ENCODE measurements around the gene CLCNKA.
"Not testable (repeated sequence)": the region's sequence is repeated elsewhere in the genome, so short reads cannot be mapped to it uniquely, and the experiment has no call there.

Gene CLCNKA

GRCh38 chr1:16021681-16022080 is at the start of gene CLCNKA:
Gene CLCNKA (plus strand): TSS chr1:16022036. CDS start chr1:16022620, 584 bp downstream.
- DNase-seq (ENCODE audit: low spot score) = no peak

GRCh38 chr1:15972409-15972808 is 49.4 kb upstream of the CLCNKA start:
- no peak for DNase-seq (ENCODE audit: low spot score)

GRCh38 chr1:15973772-15974171 is 48.1 kb upstream of the CLCNKA start:
- DNase-seq (ENCODE audit: low spot score) = no peak

DNA sequence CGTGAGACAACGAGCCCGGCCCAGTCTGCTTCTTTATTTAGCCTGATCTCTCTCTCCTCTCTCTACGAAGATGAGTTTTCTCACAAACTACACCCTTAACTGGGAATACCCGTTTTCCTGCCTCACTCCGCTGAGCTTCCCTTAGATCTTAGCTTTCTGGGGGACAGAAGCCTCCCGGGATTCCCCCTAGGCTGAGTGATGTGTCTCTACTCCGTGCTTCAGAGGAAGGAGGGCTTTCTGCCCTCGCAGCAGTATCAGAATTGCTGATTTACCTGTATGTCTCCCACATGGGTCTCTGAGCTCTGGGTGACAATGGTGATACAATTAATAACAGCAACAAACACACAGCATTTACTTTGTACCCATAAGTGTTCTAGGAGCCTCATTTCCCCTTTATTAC is 47.0 kb upstream of the CLCNKA start:
- DNase-seq (ENCODE audit: low spot score) = no peak

DNA sequence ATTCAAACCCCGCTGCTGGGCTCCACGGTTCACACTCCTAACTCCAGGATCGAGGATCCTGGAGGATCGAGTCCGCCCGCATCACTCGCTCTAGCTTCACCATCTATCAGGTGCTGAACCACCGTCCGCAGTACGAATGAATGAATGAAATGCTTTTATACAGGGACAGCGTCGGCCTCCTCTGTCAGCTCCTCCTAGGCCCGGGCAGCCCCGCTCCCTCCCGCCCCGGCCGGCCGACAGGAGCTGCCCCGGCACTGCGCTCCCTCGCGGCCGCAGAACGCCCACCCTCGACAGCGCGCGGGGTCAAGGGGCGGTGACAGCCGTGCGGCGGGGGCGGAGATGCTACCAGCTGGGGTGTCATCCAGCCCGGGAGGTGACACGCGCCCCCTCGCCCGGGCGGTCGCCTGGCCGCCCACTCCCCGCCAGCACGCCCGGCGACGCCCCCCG is 46.5 kb upstream of the CLCNKA start:
- DNase-seq (ENCODE audit: low spot score) = no peak

DNA sequence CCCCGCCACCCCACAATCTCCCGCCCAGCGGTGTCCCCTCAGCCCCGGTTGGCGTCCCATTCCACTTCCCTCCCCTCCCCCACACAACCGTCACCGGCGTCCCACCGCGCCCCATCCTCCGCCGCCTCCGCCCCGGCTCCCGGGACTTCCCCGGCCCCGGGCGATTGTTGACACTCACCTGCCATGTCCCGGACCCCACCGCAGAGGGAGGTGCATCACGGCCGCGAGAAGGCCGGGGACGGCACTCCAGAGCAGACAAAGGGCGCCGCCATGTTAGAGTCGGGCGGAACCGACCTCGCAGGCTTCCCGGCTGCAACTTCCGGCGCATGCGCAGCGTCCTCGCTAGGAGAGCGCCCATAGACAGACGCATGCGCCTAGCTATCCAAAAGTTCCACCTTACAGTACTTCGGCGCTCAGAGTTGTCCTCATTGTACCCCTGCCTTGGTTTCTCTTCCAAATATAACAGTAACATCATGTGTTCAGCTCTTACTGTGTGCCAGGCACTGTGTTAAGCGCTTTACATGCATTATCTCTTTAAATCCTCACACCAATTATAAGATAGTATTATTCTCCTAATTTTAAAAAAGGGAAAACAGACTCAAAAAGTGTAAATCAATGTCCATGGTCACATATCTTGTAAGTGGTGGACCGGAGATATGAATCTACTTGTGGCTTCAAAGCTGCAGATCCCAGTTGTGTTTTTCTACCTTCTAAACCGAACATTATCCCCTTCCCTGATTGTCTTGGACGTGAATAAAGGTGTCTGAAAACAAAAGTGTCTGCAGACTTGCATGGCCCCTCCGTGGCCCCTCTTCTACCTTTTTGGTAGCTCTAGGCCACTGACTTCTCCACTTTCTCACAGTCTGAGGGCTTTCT is 45.8 kb upstream of the CLCNKA start, which contains the start of gene ZBTB17:
Gene ZBTB17 (minus strand): TSS at position 297 of the 876 bp plus-strand sequence. CDS start 27,606 bp downstream, outside the sequence.
- DNase-seq (ENCODE audit: low spot score) = peak; percentile 95

GRCh38 chr1:15977947-15978346 is 43.9 kb upstream of the CLCNKA start:
- DNase-seq (ENCODE audit: low spot score) = not testable (repeated sequence)

DNA sequence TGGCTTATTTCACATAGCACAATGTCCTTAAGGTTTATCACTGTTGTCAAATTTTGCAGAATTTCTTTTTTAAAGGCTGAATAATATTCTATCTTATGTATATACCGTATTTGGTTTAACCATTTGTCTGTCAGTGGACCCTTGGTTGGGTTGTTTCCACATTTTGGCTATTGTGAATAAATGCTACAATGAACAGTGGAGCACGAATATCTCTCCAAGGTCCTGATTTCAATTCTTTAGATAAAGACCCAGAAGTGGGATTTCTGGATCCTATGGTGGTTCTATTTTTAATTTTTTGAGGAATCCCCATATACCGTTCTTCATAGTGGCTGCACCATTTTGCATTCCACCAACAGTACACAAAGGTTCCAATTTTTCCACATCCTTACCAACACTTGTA is 40.2 kb upstream of the CLCNKA start:
- DNase-seq (ENCODE audit: low spot score) = no peak

GRCh38 chr1:15983275-15983674 is 38.6 kb upstream of the CLCNKA start:
- DNase-seq (ENCODE audit: low spot score) = no peak

GRCh38 chr1:15985611-15986297 is 36.1 kb upstream of the CLCNKA start:
- DNase-seq (ENCODE audit: low spot score) = no peak

DNA sequence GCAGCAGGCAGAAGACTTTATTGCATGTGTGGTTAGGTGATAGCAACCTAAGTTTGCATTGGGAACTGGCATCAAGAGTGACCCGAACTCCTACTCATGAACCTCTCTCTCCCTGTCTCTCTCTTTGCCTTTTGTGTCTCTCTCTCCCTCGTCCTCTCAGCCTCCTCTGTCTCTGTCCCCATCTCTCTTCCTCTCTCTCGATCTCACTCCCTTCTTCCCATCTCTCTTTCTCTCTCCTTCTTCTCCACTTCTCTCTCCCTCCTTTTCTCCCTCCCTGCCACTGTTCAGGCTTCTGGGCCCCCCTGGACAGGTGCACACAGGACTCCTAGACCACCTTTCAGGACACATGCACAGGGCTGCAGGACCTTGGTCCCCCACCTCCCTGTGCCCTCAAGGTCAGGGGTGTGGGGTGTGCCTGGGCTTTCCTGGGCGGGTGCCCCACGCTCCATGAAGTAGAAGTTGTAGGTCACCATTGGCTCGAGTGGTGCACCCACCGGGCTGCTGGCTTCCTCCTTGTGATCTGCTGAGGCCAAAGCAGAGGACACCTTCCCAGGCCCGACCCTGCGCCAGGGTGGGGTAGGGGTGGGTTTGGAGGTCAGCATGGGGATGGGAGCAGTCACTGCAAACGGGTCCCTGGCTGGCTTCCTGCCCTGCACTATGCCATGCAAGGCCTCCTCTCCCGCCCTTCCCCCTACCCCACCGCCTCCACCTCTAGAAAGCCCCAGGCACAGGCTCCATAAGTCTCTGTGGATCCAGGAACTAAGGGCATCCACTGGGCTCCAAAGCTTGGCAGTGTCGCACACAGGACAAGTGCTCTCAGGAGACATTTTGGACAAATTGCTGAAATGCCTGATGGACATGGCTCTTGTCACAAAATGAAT is 32.7 kb upstream of the CLCNKA start:
- DNase-seq (ENCODE audit: low spot score) = no peak

- no peak for DNase-seq (ENCODE audit: low spot score)
Measured at GRCh38 chr1:15989776-15990175, 32.1 kb upstream of the CLCNKA start.

DNA sequence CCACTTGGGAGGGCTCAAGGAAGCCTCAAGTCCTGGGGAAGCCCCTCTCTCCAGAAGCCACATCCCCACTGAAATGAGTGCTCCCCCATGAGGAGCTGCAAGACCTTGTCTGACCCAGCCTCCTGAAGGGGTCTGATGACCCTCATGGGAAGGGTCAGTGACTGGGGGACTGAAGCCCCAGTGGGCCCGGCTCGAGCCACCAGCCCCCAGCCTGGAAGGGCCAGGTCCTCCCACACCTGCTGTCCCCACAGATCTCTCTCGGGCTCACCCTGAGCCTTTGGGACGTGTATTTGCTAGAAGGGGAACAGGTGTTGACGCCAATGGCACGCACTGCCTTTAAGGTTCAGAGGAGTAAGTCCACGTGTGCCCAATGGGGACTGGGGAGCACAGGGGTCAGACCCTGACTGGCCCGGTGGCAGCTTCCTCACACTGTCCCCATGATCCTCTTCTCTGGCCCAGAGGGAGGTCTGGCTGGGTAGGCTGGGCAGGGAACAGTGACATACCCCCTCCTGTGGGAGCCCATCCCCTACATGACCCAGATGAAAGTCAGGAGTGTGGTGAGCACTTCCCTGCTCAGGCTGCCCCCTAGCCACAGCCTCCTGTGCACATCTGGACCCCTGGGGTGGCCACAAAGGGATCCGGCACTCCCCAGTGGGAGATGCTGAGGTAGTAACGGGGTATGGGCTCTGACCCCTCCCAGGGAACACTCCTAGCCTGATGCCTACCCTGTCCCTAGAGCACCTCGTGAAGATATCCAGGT is 30.2 kb upstream of the CLCNKA start:
- no peak for DNase-seq (ENCODE audit: low spot score)

DNA sequence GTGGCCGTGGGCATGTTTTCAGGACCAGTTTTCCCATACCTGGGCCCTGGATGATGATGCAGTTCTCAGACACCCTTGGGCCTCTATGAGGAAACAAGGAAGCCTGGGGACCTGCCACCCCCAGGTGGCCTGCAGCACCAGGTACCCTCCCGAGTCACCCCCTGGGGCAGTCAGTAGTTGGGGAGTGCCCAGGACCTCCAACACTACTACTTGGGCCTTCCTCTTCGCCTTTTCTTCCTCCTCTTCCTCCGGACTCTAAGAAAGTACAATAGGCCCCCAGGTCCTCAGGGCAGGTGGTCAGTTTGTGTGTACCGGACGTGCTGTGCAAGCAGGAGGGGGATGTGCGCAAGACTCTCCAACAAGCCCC is 29.7 kb upstream of the CLCNKA start:
- no peak for DNase-seq (ENCODE audit: low spot score)

- no peak for DNase-seq (ENCODE audit: low spot score)
Measured at GRCh38 chr1:15992582-15993500, 29.0 kb upstream of the CLCNKA start.

DNA sequence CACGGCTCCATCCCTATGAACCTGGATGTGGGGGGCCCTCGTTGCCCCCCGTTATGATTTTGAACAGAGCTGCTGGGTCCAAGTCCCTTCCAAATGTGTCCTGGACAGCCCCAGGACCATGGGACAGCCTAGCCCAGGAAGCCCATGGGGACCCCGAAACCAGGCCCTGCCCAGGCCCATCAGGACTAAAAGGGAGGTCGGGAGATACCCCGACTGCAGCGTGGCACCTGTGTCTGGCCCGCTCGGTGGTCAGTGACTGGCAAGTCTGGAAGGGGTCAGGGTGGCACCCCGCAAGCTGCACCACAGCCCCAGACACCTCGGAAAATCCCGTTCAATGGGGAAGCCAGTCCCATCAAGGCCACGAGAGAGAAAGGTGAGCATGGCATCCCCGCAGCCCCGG is 28.2 kb upstream of the CLCNKA start:
- DNase-seq (ENCODE audit: low spot score) = no peak

- DNase-seq (ENCODE audit: low spot score) = no peak
Measured at GRCh38 chr1:15994081-15994480, 27.8 kb upstream of the CLCNKA start.

DNA sequence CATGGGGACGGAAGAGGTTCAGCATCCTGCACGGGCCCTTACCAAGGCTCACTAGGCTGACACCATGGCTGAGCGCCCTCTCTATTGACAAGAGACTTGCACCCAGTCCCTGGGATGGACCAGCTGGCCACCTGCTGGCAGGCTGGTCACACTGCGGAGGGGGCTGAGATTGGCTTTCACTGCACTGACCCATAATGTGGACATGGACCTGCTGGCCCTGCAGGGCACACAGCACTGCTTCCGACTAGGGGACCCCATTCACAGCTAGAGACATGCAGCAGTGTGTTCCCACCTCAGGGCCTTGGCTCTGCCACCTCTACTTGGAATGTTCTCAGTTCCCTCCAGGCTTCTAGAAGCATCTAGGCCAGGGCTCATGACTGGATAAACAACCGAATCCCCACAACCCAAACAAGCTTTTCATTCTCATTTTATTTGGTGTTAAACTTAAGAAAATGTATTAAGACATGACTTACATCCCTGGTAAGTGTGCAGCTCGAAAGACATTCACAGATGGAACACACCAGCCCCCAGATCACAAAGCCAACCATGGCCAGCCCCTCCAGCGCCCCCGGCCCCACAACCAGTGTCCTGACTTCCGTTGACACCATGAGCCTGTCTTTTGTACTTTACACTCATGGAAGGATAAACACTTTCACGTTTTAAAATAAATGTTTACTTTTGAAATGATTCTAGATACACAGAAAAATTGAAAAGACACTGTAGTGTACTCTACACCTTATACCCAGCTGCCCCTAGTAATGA is 27.1 kb upstream of the CLCNKA start:
- no peak for DNase-seq (ENCODE audit: low spot score)

DNA sequence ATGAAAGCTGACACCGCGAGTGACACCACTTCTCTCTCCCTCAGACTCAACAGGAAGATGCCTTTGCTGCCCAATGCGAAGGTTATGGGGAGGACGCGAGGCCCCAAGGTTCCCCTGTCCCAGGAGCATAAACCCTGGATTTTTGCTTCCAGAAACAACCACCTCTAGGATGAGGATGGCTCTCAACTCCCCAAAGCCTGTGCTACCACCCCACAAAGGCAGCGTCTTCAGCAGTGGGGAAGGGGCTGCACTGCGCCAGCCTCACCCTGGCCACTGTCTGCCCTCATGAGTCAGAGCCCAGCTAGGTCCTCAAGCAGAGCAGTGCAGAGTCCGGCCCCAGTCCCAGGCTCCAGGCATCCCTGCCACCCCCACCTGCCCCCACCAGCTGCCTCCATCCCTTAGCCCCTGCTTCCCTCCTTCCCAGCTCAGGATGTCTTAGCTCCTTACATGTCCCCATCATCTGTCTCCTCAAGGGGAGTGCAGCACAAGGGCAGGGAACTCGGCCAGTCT is 24.7 kb upstream of the CLCNKA start:
- DNase-seq (ENCODE audit: low spot score) = no peak

Data from left forelimb (tissue), 1 donor.